CD4-positive, alpha-beta T cell (primary cell): Measurements from ENCODE around the gene NRIP3. TPM values are rescaled to one million over a fixed set of nuclear protein-coding genes. Genes with fewer than 3 reads are reported as not detected.

Source experiments
- ATAC-seq: fragments of 200-7000 bp; cut with Tn5 transposase; one replicate; pipeline ENCODE4 v1.10.0; 2022; ENCODE audit warnings: mild to moderate bottlenecking; ENCODE audit not compliant: poor library complexity
- CTCF ChIA-PET: fragments of 350-600 bp; sonication (Branson Sonifier 250); formaldehyde crosslinking; loops from one replicate; lab custom pipeline; 2021; ENCODE audit warnings: antibody characterized with exemption, inconsistent platforms; lab: Charles Lee
- POLR2A ChIA-PET: fragments of 350-600 bp; sonication (Branson Sonifier 250); formaldehyde crosslinking; loops from one replicate; lab custom pipeline; 2021; ENCODE audit warnings: antibody characterized with exemption, inconsistent platforms; lab: Charles Lee
- DNase-seq, 14 experiments: peaks; one replicate each; pipeline ENCODE4 v3.0.0-alpha.2; 2013 to 2020; ENCODE audit warnings: mixed read lengths in 2 of 14
- H3K27ac ChIP-seq, 2 donors: one replicate each; pipeline versions ENCODE4 v1.5.1 to v1.7.0; 2013; ENCODE audit warnings: low read length in 2 of 2, low read depth in 1 of 2, mild to moderate bottlenecking in 1 of 2
- H3K27me3 ChIP-seq, 2 experiments: 1 replicate in 1 of 2; 2 replicates in 1 of 2; pipeline versions ENCODE4 v1.6.1 to v1.7.0; 2013; ENCODE audit warnings: low read length in 2 of 2, control low read depth in 1 of 2, mild to moderate bottlenecking in 1 of 2, moderate library complexity in 1 of 2; ENCODE audit not compliant: insufficient read depth in 2 of 2, control insufficient read depth in 1 of 2
- H3K36me3 ChIP-seq: one replicate; pipeline ENCODE4 v1.6.1; 2013; ENCODE audit warnings: low read length, control low read depth; ENCODE audit not compliant: insufficient read depth
- H3K4me1 ChIP-seq: one replicate; pipeline ENCODE4 v1.6.1; 2013; ENCODE audit warnings: low read length, control low read depth; ENCODE audit not compliant: insufficient read depth
- H3K4me3 ChIP-seq: one replicate; pipeline ENCODE4 v1.5.1; 2013; ENCODE audit warnings: mild to moderate bottlenecking, low read length, moderate library complexity
- H3K9me3 ChIP-seq, 2 experiments: 1 replicate in 1 of 2; 2 replicates in 1 of 2; pipeline versions ENCODE4 v1.6.1 to v1.7.0; 2013; ENCODE audit warnings: low read length in 2 of 2, mild to moderate bottlenecking in 2 of 2, control low read depth in 1 of 2, moderate library complexity in 1 of 2; ENCODE audit not compliant: control insufficient read depth in 1 of 2, insufficient read depth in 1 of 2
- H3K27ac Mint-ChIP-seq: one replicate; pipeline ENCODE4 v1.8.0; 2020; ENCODE audit warnings: mixed read lengths
- H3K27me3 Mint-ChIP-seq: one replicate; pipeline ENCODE4 v1.8.0; 2021; ENCODE audit warnings: mixed read lengths
- H3K36me3 Mint-ChIP-seq: one replicate; pipeline ENCODE4 v1.8.0; 2021; ENCODE audit warnings: low read depth, mixed read lengths
- H3K4me1 Mint-ChIP-seq: one replicate; pipeline ENCODE4 v1.8.0; 2021; ENCODE audit warnings: low read depth, mixed read lengths
- H3K4me3 Mint-ChIP-seq: one replicate; pipeline ENCODE4 v1.8.0; 2020; ENCODE audit warnings: mild to moderate bottlenecking, mixed read lengths
- H3K9me3 Mint-ChIP-seq: one replicate; pipeline ENCODE4 v1.8.0; 2020; ENCODE audit warnings: mixed read lengths
- CTCF ChIP-seq: fragments of 200-600 bp; IDR thresholded peaks from one replicate; pipeline ENCODE4 v1.8.0; 2022; ENCODE audit warnings: antibody characterized with exemption, mild to moderate bottlenecking
- intact Hi-C, 2 experiments: fragments of 100-400 bp; cut with DNase I in 1 of 2; cut with micrococcal nuclease in 1 of 2; formaldehyde crosslinking; loops; one replicate each; pipeline versions ENCODE4 v1.15.1 to v1.9.0; 2023 to 2025; cut with DNase I, micrococcal nuclease
- total RNA-seq, 174 experiments: library from RNA in 2 of 174; stranded (reverse) in 2 of 174; gene quantifications; one replicate each; pipeline ENCODE4 v1.2.3 and lab custom pipeline; 2021 to 2026

NRIP3 gene
- total RNA-seq, 2 experiments from 2014 or later, result 4.6 to 4.9 TPM

- no peaks in the 10 kb centered on the region for H3K36me3 Mint-ChIP-seq
- Histone ChIP-seq H3K27ac (no peak overlapping the region), H3K4me1 (no peaks in the 10 kb centered on the region), H3K9me3 (no peaks in the 10 kb centered on the region), H3K36me3 (no peaks in the 10 kb centered on the region), H3K27me3 (no peaks in the 10 kb centered on the region), H3K4me3 (no peak overlapping the region)
- intact Hi-C loops, result no loop called here
- POLR2A ChIA-PET, result no interaction called here
- TF ChIP-seq CTCF, result no peak
- H3K27ac Mint-ChIP-seq, result no peak overlapping the region
- no peaks in the 10 kb centered on the region for H3K4me1 Mint-ChIP-seq
- CTCF ChIA-PET, result interaction anchor here (1.0 to 1.3 kb wide), 2 partner anchors 16 to 20 kb away, joined by 3 read pairs; no protein-coding TSS in a partner anchor
- no peak overlapping the region for H3K4me3 Mint-ChIP-seq
- H3K27me3 Mint-ChIP-seq, result no peaks in the 10 kb centered on the region
- no peaks in the 10 kb centered on the region for H3K9me3 Mint-ChIP-seq
- DNase-seq (no peak), ATAC-seq (no peak)
Observed at GRCh38 chr11:9047964-9048523, 44.2 kb upstream of the NRIP3 start.

- Histone ChIP-seq H3K9me3 (no peaks in the 10 kb centered on the region), H3K36me3 (no peaks in the 10 kb centered on the region), H3K27me3 (no peaks in the 10 kb centered on the region), H3K4me3 (no peak overlapping the region), H3K27ac (no peak overlapping the region), H3K4me1 (no peaks in the 10 kb centered on the region)
- Mint-ChIP-seq H3K9me3 (no peaks in the 10 kb centered on the region), H3K4me1 (no peaks in the 10 kb centered on the region), H3K27ac (no peak overlapping the region), H3K36me3 (no peaks in the 10 kb centered on the region), H3K27me3 (no peaks in the 10 kb centered on the region), H3K4me3 (no peak overlapping the region)
- ATAC-seq (no peak), DNase-seq (no peak)
- CTCF ChIA-PET, result no interaction called here
- intact Hi-C loops, result no loop called here
- TF ChIP-seq CTCF, result no peak
- POLR2A ChIA-PET, result no interaction called here
Observed at GRCh38 chr11:9046481-9046880, 42.7 kb upstream of the NRIP3 start.

- Mint-ChIP-seq H3K27ac (no peak overlapping the region), H3K9me3 (no peaks in the 10 kb centered on the region), H3K36me3 (no peaks in the 10 kb centered on the region), H3K27me3 (peaks cover 8% of the 10 kb centered on the region), H3K4me1 (no peaks in the 10 kb centered on the region), H3K4me3 (no peak overlapping the region)
- ChIA-PET POLR2A (no interaction called here), CTCF (no interaction called here)
- H3K4me1 ChIP-seq, result no peaks in the 10 kb centered on the region
- H3K36me3 ChIP-seq, result no peaks in the 10 kb centered on the region
- H3K4me3 ChIP-seq, result no peak overlapping the region
- no peak for DNase-seq
- no peak for ATAC-seq
- intact Hi-C loops, result no loop called here
- H3K9me3 ChIP-seq, result no peaks in the 10 kb centered on the region
- TF ChIP-seq CTCF, result no peak
- no peak overlapping the region for H3K27ac ChIP-seq
- peaks cover 3% of the 10 kb centered on the region in 2 experiments for H3K27me3 ChIP-seq
Observed at GRCh38 chr11:9042488-9042887, 38.7 kb upstream of the NRIP3 start.
